HG02763 (cell line): ENCODE measurements around the gene SLC18A3.
A peak's percentile ranks its signal among the peaks of the same experiment; 100 is the strongest.

Experiments
- ATAC-seq: cut with Tn5 transposase; IDR thresholded peaks from one replicate; pipeline ENCODE4 v1.9.1; 2021; ENCODE audit warnings: mild to moderate bottlenecking, moderate library complexity; ENCODE audit not compliant: unreplicated experiment

Gene SLC18A3

DNA sequence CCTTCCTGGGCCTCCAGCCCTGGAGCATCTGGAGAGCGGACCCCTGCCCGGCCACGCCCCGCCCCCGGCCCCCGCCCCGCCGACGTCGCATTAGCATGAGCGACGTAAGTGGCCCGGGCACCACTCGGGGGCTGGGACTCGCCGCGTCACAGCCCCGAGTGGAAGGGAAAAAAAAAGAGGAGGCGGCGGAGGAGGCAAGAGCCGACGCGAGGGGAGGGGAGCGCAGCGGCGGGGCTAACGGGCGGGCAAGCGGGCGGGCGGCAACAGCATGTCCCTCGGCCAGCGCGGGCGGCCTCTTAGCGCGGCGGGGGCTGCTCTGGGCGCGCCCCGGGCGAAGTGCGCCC lies at the start of gene SLC18A3:
Gene SLC18A3, plus strand, starts transcription at position 197 of the 344 bp plus-strand sequence. CDS start 431 bp downstream, outside the sequence.
- no peak for ATAC-seq

DNA sequence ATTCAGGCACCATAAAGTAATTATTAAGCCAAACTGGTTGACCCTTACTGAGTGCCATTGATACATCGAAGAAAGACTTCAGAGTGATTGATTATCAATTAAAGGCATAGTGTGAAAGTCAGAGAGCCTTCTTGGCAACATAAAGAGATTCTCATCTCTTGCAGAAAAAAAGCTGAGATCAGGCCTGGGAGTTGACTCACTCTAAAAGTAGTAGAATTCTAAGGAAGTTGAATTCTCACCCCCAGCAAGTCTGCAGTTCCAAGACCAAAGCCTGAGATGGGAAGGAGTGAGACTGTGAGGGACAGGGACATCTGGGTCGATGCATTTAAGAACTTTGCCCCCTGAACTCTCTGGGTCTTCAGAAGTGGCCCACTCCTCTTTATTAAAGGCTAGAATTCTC lies 49.6 kb upstream of the SLC18A3 start:
- ATAC-seq: no peak

DNA sequence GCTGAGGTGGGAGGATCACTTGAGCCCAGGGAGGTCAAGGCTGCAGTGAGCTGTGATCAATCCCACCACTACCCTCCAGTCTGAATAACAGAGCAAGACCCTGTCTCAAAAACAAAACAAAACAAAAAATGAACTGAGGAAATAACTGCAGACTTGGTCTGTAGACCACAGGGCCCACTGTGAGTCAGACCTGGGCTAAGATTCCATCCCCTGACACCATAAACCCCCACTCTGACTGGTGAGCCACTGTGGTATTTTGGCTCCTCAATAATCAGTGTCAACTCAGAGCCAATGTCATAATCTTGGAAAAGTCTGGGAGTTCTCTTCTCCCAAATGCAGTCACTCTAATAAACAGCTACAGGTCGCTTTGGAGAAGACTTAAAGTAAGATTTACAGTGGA lies 47.2 kb upstream of the SLC18A3 start:
- ATAC-seq: no peak

DNA sequence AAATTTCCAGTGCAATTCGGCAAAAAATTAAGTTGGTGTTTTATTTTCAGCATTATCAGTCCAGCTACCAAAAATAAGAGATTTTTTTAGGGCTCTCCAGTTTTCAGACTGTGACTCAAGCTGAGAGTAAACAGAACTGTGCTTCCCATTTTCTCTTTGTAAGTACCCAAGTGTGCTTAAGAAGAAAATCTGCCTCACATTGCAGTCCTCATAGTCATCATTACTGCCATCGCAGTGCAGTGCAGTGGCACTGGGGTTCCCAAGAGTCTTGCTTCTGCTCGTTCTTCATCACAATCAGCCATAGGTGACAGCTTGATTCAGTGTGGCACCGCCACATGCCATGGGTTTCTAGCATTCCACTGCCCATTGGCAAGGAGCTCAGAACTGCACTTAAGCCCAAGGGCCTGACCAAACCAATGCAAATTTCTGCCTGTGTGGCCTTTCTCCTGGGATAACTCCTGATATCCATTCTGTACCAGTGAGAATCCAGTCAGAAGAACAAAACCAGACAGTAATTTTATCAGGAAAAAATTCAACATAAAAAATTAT lies 45.6 kb upstream of the SLC18A3 start:
- ATAC-seq: no peak

DNA sequence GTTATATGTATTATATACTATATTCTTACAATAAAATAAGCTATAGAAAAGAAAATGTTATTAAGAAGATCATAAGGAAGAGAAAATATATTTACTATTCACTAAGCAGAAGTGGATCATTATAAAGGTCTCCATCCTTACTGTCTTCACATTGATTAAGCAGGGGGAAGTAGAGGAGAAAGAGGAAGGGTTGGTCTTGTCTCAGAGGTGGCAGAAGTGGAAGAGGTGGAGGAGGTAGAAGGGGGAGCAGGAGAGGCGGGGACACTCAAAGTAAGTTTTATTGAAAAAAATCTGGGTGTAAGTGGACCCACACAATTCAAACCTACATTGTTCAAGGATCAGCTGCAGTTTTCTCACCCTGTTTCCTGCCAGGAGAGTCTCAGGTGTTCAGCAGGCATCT lies 42.3 kb upstream of the SLC18A3 start:
- no peak for ATAC-seq

DNA sequence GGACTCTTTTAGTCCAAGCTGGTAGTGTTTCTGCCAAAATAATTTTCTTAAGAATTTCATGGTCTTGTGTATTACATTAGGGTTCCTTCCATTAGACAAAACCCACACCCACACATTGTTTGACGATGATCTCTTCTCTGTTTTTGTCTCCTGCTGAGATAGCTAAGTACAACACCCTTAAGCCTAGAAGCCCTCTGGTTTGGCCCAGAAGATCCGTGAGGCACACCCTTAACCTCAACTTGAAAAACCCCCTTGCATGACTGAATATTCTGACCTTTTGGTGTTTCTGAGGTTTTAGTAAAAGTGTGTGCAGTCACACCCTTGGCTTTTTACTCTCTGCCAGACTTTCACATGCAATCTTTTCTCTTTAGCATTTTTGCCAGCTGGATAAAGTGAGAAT lies 41.9 kb upstream of the SLC18A3 start:
- ATAC-seq: no peak

DNA sequence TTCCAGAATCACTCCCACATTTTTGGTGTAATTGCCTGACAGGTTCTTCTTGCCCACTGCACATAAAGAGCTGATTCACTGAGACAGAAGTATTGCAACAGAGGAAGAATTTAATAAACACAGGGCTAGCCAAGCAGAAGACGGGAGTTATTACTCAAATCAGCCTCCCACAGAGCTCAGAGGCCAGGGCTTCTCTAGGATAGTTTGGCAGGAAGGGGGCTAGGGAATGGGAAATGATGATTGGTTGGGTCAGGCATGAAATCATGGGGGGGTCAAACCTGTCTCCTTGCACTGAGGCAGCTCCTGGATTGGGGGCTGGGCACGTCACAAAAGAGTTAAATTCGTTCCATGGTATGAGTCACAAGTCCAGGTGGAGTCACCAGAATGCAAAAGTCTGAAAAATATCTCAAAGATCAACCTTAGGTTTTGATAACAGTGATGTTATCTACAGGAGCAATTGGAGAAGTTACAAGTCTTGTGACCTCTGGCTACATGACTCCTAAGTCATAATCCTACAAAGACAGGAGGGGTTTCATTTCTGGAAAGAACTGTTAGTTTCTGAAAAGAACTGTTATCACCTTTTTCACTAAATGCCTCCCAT lies 41.0 kb upstream of the SLC18A3 start:
- ATAC-seq: no peak

DNA sequence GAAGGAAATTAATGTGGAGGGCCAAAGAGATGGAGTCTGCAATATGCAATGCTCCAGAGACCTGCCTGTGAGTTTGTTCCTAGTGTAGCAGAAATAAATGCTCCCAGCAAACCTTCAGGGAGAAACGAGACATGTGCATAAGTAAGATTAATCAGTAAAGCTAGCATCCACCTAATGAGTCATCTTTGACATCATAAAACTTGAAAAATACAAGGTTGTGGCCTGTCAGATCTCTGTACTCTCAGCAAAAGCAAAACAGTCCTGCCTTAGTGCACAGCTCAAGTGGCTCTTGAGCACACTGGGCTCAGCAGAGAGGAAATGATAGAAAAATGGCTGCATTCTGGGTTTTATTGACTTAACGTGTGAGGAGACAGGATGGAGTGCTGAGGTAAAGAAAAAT lies 38.7 kb upstream of the SLC18A3 start:
- ATAC-seq: no peak

DNA sequence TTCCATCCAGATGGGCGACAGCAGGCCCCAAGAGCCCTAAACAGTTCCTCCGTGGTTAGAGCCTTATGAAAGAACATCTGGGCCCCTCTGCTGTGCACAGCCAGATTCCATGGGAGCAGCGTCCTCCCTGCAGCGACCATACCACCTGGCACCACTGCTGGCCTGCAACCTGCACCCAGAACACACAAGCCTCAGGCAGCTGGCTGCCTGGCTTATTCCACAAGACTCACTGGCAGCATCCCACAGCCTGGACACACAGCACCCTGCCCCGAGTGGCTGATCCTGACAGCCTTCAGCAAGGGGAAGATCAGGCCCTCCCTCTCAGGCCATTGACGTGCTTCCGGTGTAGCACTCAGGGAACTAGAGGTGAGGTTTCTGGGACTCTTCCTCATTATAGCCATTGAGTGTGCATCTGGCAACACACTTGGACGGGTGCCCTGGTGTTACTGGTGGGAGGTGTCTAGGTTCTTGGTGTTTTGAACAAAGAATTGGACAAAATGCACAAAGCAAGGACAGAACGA lies 37.5 kb upstream of the SLC18A3 start:
- no peak for ATAC-seq

DNA sequence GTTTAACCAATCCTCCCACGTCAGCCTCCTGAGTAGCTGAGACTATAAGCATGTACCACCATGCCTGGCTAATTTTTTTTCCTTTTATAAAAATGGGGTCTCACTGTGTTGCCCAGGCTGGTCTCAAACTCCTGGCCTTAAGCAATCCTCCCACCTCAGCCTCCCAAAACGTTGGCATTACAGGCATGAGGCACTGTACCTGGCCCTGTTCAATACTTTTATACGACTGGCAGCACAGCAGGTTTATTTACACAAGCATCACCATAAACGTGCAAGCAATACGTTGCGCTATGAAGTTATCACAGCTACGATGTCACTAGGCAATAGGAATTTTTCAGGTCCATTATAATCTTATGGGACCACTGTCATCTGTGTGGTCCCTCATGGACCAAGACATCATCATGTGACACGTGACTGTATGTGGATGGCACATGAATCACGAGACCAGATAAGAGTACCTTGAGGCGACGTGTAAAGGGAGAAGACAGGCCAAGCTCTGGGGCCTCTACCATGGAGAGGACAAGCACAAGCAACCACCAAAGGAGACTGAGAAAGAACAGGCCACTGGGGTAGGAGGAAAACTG lies 34.5 kb upstream of the SLC18A3 start:
- no peak for ATAC-seq

DNA sequence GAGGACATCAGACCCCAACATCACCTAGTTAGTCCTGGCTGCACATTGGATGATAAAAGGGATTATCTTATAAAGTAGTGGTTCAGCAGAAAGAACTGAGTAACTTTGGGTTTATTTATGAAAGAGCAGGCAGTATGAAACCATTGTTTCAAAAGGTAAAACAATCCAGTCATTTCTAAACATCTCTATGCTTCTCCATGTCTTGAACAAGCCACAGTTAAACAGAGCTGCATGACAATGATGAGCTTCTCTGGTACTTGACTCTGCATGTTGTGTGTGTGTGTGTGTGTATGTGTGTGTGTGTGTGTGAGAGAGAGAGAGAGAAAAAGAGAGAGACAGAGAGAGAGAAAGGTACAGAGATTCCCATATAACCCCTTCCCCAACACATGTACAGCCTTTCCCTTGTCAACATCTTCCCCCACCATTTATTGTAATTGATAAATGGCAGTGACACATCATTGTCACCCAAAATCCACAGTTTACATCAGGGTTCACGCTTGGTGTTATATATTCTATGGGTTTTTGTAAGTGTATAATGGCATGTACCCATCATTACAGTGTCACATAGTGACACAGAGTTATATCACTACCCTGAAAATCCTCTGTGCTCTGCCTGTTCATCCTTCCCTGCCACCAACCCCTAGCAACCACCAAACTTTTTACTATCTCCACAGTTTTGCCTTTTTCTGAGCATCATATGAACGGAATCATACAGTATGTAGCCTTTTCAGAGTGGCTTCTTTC lies 32.8 kb upstream of the SLC18A3 start:
- ATAC-seq: no peak

DNA sequence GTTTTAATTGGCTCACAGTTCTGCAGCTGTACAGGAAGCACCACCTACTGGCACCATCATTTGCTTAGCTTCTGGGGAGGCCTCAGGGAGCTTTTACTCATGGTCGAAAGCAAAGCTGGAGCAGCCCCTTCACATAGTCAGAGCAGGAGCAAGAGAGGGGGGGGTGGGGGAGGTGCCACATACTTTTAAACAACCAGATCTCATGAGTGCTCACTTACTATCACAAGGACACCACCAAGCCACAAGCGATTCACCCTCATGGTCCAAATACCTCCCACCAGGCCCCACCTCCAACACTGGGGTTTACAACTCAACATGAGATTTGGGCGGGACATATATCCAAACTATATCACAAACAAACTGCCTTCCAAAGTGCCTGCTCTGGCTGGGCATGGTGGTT lies 31.7 kb upstream of the SLC18A3 start:
- ATAC-seq: no peak

DNA sequence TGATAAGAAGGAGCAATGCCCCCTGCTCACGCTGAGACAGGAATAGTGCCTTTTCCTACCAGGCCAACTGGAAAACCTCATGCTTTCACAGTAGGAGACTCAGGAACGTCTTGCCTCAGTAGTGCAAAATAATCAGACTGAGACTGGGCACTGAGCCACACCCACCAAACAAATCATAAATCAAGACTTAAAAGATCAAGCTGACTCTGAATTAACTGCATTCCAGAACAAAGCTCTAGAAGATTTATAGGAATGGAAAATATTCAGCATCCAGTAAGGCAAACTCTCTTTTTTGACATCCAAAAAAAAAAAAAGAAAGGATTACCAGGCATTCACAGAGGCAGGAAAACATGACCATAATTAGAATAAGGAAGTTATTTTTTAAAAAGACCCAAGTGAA lies 30.5 kb upstream of the SLC18A3 start:
- ATAC-seq: no peak

DNA sequence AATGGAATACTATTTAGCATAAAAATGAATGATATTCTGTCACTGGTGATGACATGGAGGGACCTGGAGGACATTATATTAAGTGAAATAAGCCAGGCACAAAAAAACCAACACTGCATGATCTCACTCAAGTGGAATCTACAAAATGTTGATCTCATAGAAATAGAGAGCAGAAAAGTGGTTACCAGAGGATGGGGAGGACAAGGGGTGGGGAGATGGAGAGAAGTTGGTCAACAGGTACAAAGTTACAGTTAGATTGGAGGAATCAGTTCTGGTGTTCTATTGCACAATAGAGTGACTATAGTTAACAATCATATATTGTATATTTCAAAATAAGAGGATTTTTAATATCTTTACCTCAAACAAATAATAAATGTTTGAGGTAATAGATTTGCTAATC lies 24.7 kb upstream of the SLC18A3 start:
- no peak for ATAC-seq

DNA sequence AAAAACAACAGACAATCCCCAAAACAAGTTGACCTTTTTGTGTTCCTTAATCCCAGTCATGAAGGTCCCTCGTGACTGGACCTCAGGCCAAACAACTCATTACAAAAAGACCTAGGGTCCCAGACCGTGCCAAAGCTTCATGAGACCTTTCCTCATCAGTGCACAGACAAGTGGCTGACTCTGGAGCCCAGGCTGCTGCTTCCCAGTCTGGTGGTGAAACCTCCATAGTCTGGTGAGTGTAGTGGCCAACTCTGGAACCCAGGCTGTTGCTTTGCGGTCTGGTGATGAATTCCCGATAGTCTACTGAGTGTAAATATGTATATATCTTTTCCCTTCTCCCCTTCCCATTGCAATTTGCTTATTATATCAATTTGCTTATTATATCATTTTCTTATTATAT lies 22.1 kb upstream of the SLC18A3 start:
- ATAC-seq: no peak

DNA sequence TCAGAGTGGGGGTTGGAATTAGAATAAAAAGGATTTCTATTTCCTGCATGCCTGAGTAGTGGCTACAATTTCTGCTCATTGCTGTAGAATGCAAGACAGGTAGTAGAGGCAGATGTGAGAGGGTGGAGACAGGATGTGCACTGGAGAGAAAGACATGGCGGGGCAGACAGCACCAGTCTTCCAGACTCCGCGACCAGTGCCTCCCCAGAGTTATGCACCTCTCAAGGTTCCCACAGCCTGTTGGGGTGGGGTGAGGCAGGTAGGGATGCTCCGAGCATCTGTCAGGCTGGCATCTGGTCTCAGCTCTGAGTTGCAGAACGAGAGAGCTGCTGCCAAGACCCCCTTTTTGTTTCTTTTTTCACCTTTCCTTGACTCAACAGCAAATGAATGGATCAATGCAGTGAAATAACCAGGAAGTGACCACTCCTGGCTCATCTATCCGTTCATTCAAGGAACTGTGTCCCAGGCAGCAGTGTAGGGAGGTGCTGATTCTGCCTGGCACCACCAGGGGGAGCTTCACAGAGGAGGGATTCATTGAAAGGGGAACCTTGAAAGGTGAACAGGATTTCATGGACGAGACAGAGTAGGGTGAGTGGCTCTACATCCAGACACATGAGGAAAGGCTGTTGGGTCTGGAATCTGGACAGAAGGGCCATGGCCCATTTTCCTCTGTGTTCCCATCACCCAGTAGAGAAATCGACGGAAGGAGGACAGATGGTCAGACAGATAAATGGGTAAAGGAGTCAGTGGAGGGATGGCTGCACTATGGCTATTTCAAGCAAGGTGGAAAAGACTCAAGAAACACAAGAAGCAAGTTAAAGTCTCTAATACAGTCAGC lies 17.2 kb upstream of the SLC18A3 start:
- ATAC-seq: peak; percentile 68

DNA sequence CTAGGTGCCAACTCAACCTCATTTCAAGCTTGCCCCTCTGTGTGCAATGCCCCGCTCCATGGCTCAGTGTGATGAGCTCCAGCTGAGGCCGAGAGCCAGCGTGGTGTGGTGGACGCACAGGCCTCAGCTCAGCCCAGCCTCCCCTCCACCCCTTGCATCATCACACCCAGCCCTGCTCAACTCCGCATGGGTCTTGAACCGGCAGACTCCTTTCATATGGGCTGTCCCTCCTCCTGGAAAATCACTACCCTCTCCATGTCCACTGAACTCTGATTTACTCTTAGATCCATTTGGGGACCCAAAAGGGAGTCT lies 16.6 kb upstream of the SLC18A3 start:
- ATAC-seq: no peak

DNA sequence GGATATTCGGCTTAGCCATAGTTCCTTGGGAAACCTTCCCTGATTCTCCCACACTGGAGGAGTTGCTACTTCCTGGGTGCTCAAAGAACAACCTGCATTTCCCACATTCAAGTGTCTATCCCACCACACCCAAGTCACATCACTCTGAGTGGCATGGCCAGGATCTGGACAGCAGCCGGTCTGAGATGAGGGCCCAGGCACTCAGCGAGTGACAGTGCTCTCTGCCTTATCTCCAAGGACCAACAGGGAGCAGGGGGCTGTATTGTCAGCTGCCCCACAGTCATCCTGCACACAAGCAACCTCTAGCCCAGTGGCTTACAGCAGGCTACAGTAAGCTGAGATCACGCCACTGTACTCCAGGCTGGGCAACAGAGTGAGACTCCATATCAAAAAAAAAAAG lies 16.1 kb upstream of the SLC18A3 start:
- no peak for ATAC-seq

DNA sequence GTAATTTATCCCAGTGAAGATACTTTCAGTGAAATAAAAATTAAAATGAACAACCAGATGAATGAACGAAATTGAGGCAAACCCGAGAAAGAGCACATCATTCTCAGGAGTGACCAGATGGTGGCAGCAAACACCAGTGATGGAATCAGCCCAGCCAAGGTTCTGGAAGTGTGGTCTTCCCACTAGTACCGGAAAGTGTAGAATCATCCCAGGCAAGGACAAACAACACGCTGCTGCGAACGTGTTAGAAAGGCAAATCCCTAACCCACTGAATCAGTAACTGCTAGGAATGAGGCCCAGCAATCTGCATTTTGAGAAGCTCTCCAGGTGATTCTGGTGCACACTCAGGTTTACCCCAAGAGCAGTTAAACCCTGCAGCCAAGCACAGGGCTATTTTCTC lies 15.5 kb upstream of the SLC18A3 start:
- ATAC-seq: no peak

DNA sequence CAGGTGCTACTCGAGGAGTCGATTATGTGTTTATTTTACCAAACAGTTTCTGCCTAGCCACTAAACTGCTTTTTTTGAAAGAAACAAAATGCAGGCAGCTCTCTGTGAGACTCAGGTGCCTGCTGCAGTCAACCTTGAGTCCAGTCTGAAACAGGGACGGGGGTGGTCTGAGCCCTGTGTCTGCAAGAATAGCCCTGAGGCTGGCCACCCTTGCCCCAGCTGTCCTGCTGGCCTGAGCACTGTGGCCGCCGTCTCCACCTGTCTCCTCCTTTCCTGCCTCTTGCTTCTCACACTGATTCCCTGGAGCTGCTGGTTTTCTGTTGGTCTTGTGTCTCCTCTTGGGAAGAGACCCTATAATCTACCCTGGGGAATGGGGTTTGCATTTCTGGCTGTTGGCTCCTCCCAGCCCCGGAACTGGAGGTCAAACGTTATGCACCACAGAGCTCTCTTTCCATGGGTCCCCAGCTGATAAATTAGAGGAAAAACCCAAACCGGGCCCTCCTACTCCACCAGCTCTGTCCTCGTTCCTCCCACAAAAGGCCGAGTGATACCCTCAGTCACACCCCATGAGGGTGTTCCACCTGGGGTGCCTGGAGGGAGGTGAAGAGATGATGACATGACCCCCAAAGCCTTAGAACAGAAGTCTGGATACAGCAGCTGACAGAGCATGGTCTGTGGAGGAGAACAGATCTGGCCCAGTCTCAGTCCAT lies 15.0 kb upstream of the SLC18A3 start:
- ATAC-seq: no peak
